Brain microvascular endothelial cell (primary cell): Measurements from ENCODE around the gene TMEM97.

Experiments
- DNase-seq: peaks from one replicate; pipeline ENCODE4 v3.0.0-alpha.2; 2020
- H3K27ac ChIP-seq: fragments of 250-450 bp; sonication (Bioruptor Pico); 2 replicates; pipeline ENCODE4 v1.5.1; 2020; ENCODE audit warnings: mild to moderate bottlenecking, moderate library complexity
- H3K27me3 ChIP-seq: fragments of 250-450 bp; sonication (Bioruptor Pico); replicated peaks from 2 replicates; pipeline ENCODE4 v1.5.1; 2020; ENCODE audit warnings: mild to moderate bottlenecking
- H3K36me3 ChIP-seq: fragments of 250-450 bp; sonication (Bioruptor Pico); replicated peaks from 2 replicates; pipeline ENCODE4 v1.5.1; 2020; ENCODE audit warnings: mild to moderate bottlenecking
- H3K4me3 ChIP-seq: 2 replicates; pipeline ENCODE4 v1.5.1; 2011; ENCODE audit warnings: low read depth, mild to moderate bottlenecking, control low read depth, low read length, moderate library complexity
- CTCF ChIP-seq: IDR thresholded peaks from 2 replicates; pipeline ENCODE4 v1.5.1; 2011; ENCODE audit warnings: low read depth, mild to moderate bottlenecking, moderate library complexity, low read length, control low read depth, inconsistent platforms; ENCODE audit errors: missing control alignments
- in situ Hi-C: cut with HindIII; loops from 2 replicates; pipeline ENCODE4 v1.10.0; 2017; ENCODE audit warnings: low sequenced_read_pairs, low pct_ligation_motif_present

TMEM97 gene

GRCh38 chr17:28347261-28347891 lies 28.4 kb downstream of the TMEM97 start:
- no peak for TF ChIP-seq CTCF
- Histone ChIP-seq H3K36me3 (peaks cover 69% of the 10 kb centered on the region), H3K4me3 (no peak overlapping the region), H3K27me3 (no peaks in the 10 kb centered on the region), H3K27ac (peak overlapping the region; percentile 64)
- peak; percentile 76 for DNase-seq
- in situ Hi-C loops: no loop called here

GRCh38 chr17:28348979-28349378 lies 30.0 kb downstream of the TMEM97 start:
- Histone ChIP-seq H3K27ac (no peak overlapping the region), H3K4me3 (no peak overlapping the region), H3K27me3 (no peaks in the 10 kb centered on the region), H3K36me3 (peaks cover 69% of the 10 kb centered on the region)
- in situ Hi-C loops: no loop called here
- no peak for DNase-seq
- TF ChIP-seq CTCF: no peak

GRCh38 chr17:28350271-28350670 lies 31.3 kb downstream of the TMEM97 start:
- no peaks in the 10 kb centered on the region for H3K27me3 ChIP-seq
- no peak for TF ChIP-seq CTCF
- DNase-seq: no peak
- in situ Hi-C loops: no loop called here
- peaks cover 67% of the 10 kb centered on the region for H3K36me3 ChIP-seq
- H3K27ac ChIP-seq: no peak overlapping the region
- H3K4me3 ChIP-seq: no peak overlapping the region

GRCh38 chr17:28357061-28357900 lies 38.3 kb downstream of the TMEM97 start, which contains the start of gene POLDIP2:
POLDIP2 (minus strand) TSS chr17:28357527; CDS start chr17:28357448, 79 bp downstream.
- Histone ChIP-seq H3K36me3 (peaks cover 37% of the 10 kb centered on the region), H3K4me3 (peak within 1 kb of the TSS; percentile 95), H3K27ac (peak within 1 kb of the TSS; percentile 77), H3K27me3 (no peaks in the 10 kb centered on the region)
- in situ Hi-C loops: no loop called here
- DNase-seq: peak; percentile 91
- TF ChIP-seq CTCF: no peak

- H3K4me3 ChIP-seq: peak overlapping the region; percentile 95
- peak overlapping the region; percentile 77 for H3K27ac ChIP-seq
- no peak for TF ChIP-seq CTCF
- no peaks in the 10 kb centered on the region for H3K27me3 ChIP-seq
- in situ Hi-C loops: no loop called here
- H3K36me3 ChIP-seq: peaks cover 33% of the 10 kb centered on the region
- DNase-seq: no peak
These were observed 38.8 kb downstream of the TMEM97 start for GRCh38 chr17:28357901-28358197.
